Lower leg skin (tissue), 3 donors: ENCODE measurements around the gene MAP7.

Experiments
- POLR2A ChIP-seq, 2 donors: fragments of 450-650 bp; IDR thresholded peaks; one replicate each; pipeline ENCODE4 v1.6.1; 2016 to 2017; ENCODE audit warnings: antibody characterized with exemption in 2 of 2, mild to moderate bottlenecking in 1 of 2, moderate library complexity in 1 of 2
- TF ChIP-seq, protein P1 (sequence below), 3 donors: fragments of 450-650 bp; IDR thresholded peaks; one replicate each; pipeline ENCODE4 v1.5.1; 2016; ENCODE audit warnings: antibody characterized with exemption in 3 of 3, mild to moderate bottlenecking in 3 of 3, moderate library complexity in 2 of 3

DNA sequence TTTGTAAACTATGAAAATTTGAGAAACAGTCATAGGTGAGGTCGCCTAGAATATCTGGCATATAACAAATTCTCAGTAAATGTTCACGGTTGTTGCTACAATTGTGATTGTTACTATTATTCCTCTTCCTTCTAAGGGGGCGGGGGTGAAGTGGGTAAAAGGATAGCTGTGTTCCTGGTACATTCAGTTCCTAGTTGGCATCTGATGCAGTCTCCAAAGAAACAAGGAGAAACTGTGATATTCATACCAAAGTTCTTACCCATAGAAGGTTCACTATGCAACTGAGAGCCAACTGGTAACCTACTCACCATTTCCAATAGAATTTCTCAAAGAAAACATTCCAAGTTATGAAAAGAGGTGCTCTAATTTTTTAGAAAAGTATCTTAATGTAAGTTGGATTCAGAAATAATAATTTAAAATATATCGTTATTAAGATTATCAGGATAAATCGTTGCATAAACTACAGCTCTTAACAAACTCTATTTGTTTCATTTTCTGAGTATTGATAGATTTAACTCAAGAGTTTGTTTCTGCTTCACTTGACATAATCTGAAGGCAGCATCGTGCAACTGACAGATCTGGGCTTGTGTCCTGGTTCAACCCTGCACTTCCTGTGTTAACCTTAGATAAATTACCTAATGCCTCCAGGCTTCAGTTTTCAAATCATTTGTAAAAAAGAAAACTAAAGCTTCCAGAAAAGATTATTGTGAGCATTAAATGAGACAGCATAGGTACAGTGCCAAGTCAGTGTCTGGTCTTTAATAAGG, 13.3 kb upstream of the MAP7 start:
- TF ChIP-seq, protein P1, sequence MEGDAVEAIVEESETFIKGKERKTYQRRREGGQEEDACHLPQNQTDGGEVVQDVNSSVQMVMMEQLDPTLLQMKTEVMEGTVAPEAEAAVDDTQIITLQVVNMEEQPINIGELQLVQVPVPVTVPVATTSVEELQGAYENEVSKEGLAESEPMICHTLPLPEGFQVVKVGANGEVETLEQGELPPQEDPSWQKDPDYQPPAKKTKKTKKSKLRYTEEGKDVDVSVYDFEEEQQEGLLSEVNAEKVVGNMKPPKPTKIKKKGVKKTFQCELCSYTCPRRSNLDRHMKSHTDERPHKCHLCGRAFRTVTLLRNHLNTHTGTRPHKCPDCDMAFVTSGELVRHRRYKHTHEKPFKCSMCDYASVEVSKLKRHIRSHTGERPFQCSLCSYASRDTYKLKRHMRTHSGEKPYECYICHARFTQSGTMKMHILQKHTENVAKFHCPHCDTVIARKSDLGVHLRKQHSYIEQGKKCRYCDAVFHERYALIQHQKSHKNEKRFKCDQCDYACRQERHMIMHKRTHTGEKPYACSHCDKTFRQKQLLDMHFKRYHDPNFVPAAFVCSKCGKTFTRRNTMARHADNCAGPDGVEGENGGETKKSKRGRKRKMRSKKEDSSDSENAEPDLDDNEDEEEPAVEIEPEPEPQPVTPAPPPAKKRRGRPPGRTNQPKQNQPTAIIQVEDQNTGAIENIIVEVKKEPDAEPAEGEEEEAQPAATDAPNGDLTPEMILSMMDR (IDR thresholded peaks at IDR 0.05) = no peak
- no peak for TF ChIP-seq POLR2A (IDR thresholded peaks at IDR 0.05)
